Thyroid gland (tissue), 4 donors: ENCODE data around the gene RBM39. TPM values are rescaled to one million over a fixed set of nuclear protein-coding genes. Genes with fewer than 3 reads are reported as not detected.

ENCODE experiments used
- DNase-seq, 2 donors: peaks; one replicate each; pipeline ENCODE4 v3.0.0-alpha.2; 2019
- H3K27ac ChIP-seq, 3 donors: fragments of 200-600 bp; sonication (generic); 1 replicate in 2 of 3; 2 replicates in 1 of 3; pipeline ENCODE4 v1.5.1; 2016 to 2019; ENCODE audit warnings: mild to moderate bottlenecking in 1 of 3, moderate library complexity in 1 of 3
- H3K27me3 ChIP-seq: fragments of 200-600 bp; sonication (generic); one replicate; pipeline ENCODE4 v1.5.1; 2019
- H3K36me3 ChIP-seq, 2 donors: fragments of 200-600 bp; sonication (generic); one replicate each; pipeline ENCODE4 v1.5.1; 2016 to 2019
- H3K4me1 ChIP-seq, 2 donors: fragments of 200-600 bp; sonication (generic); one replicate each; pipeline ENCODE4 v1.5.1; 2017 to 2019
- H3K4me3 ChIP-seq, 3 donors: fragments of 200-600 bp; sonication (generic); replicated peaks in 1 of 3; 1 replicate in 2 of 3; 2 replicates in 1 of 3; pipeline ENCODE4 v1.5.1; 2016; ENCODE audit warnings: mild to moderate bottlenecking in 1 of 3
- H3K9me3 ChIP-seq: fragments of 200-600 bp; sonication (generic); one replicate; pipeline ENCODE4 v1.5.1; 2017
- CTCF ChIP-seq, 6 experiments: fragments of 200-600 bp in 3 of 6; fragments of 450-650 bp in 3 of 6; sonication (generic) in 3 of 6; IDR thresholded peaks; one replicate each; pipeline ENCODE4 v1.5.1; 2016 to 2019; ENCODE audit warnings: antibody characterized with exemption in 6 of 6, mild to moderate bottlenecking in 2 of 6, inconsistent platforms in 1 of 6, moderate library complexity in 1 of 6
- POLR2A ChIP-seq, 2 donors: fragments of 450-650 bp; IDR thresholded peaks; one replicate each; pipeline ENCODE4 v1.6.1; 2017; ENCODE audit warnings: antibody characterized with exemption in 2 of 2, mild to moderate bottlenecking in 2 of 2, moderate library complexity in 1 of 2
- WGBS, 2 donors: methylation state at CpG; one replicate each; pipeline ENCODE4 v1.1.5; 2017; 5-methylcytosine and 5-hydroxymethylcytosine counted together
- intact Hi-C: fragments of 100-400 bp; cut with DNase I; formaldehyde crosslinking; loops from one replicate; pipeline ENCODE4 v1.15.1; 2023
- total RNA-seq, 4 donors: library from RNA; depleted of rRNA; stranded (reverse); fragments of >200 nt; gene quantifications; one replicate each; pipeline ENCODE4 v1.2.3, GENCODE V29; 2016

RBM39 gene
- total RNA-seq, 4 donors from 2014 or later, result 315 to 475 (median 368) TPM

DNA sequence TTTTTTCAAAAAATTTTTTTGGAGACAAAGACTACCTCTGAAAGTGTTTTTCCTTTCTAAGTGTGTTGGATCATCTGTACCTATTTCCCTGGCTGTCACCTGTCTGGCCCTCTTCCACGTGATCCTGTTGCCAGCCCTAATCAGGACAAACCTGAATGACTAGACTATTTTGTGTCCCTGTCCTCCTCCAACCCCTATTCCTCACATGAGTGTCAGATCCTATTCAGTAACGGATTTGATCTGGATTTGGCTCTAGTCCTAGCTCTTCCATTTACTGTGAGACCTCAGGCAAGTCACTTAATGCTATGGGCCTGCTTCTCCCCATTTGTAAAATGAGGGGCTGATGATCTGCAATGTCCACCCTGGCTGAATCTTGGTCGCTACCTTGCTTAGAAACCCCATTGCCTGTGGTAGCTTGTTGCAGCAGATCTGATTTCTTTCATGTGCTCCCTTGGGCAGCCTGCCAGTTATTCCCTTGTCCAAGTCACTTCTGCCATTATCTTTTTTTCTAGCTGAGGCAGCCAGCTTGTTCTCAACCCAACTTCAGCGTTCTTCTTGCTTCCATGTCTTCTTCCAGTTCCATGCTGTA, 34.5 kb upstream of the RBM39 start:
- no peaks in the 10 kb centered on the region for H3K9me3 ChIP-seq
- peak; percentile 57 to 61 for DNase-seq
- 61 to 71% methylated on average over 4 of the region's 4 CpGs for WGBS, 2 donors
- peaks cover 15 to 37% of the 10 kb centered on the region in 2 donors for H3K4me1 ChIP-seq
- TF ChIP-seq CTCF (IDR thresholded peaks at IDR 0.05) (no peak), POLR2A (IDR thresholded peaks at IDR 0.05) (no peak)
- intact Hi-C loops, result no loop called here
- no peaks in the 10 kb centered on the region for H3K27me3 ChIP-seq
- no peaks in the 10 kb centered on the region for H3K36me3 ChIP-seq
- no peak overlapping the region for H3K4me3 ChIP-seq
- H3K27ac ChIP-seq, result peak overlapping the region in 2 of 3 donors; percentile 12 to 40

DNA sequence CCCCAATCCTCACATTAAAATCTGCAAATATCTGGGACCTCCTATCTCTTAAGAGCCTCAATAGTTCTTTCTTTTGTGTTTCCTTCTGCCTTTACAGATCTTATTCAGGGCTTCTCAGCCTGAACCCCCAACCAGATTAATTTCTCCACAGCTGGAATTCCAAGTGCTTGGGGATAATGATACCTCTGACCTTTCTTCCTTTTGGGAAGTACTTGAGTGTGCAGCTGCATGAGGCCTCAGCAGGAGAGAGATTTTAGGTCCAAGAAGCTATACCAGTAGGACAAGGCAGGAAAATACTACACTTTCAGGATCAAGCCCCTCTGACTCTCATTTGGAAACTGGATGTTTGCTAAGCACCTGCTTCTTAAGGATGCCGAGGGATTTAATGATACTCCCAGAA, 32.3 kb upstream of the RBM39 start:
- peaks cover 22 to 55% of the 10 kb centered on the region in 2 donors for H3K4me1 ChIP-seq
- H3K9me3 ChIP-seq, result no peaks in the 10 kb centered on the region
- H3K36me3 ChIP-seq, result no peaks in the 10 kb centered on the region
- 74 to 80% methylated on average over 1 of the region's 1 CpG for WGBS, 2 donors
- no peaks in the 10 kb centered on the region for H3K27me3 ChIP-seq
- intact Hi-C loops, result no loop called here
- DNase-seq, result no peak
- H3K4me3 ChIP-seq, result no peak overlapping the region
- TF ChIP-seq POLR2A (IDR thresholded peaks at IDR 0.05) (no peak), CTCF (IDR thresholded peaks at IDR 0.05) (no peak)
- H3K27ac ChIP-seq, result no peak overlapping the region

DNA sequence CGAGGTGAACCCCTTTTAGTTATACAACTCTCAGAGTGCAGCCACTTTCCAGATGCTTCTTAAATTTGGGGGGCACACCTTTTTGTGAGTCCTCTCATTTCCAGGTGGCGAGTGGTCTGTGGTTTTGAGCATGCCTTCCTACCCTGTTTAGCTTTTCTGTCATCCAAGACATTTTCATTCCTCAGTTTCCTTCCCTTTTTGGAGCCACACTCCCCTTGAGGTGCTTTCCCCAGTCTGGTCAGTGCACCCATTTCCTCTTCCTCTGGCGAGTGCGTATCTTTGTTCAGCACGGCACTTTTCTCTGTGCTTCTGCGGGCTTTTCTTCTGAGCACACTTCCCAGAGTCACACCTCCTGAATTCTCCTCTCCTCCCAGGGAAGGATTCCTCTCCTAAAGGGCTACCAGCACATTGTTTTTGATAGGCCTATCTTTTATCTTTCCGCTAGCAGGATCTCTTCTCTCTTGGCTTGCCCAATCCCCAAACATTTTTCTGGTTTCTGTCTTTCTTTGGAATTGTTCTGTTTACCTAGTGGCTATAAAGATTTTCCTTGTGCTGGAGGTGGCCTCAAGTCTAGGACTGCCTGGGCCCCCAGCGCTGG, 31.2 kb upstream of the RBM39 start:
- H3K4me1 ChIP-seq, result peaks cover 31 to 65% of the 10 kb centered on the region in 2 donors
- DNase-seq, result no peak

DNA sequence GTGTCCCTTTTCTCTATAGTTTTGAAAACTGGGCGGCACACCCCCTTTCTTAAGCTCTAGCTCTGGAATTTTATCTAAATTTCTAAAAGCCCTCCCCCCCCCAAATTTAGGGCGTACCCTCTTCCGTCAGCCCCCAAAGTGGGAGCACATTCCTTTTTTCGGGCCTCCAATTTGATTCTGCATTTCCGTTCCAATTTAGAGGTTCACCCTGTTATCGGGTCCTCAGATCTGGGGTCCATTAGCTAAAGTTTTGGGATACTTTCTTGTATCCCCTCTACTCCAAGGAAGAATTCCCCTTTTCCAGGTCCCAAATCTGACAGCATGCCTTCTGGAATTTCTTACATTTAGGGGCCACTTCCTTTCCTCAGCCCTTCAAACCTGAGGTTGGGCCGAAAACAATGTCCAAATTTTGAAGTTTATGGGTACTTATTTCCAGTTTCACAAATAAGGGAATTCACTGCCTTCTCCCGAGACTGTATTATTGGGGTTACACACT, 30.6 kb upstream of the RBM39 start:
- Histone ChIP-seq H3K27me3 (no peaks in the 10 kb centered on the region), H3K36me3 (no peaks in the 10 kb centered on the region), H3K9me3 (no peaks in the 10 kb centered on the region), H3K4me1 (peaks cover 31 to 70% of the 10 kb centered on the region in 2 donors), H3K27ac (peak overlapping the region; percentile 66 to 89 (median 85)), H3K4me3 (peak overlapping the region in 2 of 3 donors; percentile 22 to 60)
- TF ChIP-seq CTCF (IDR thresholded peaks at IDR 0.05) (no peak), POLR2A (IDR thresholded peaks at IDR 0.05) (no peak)
- 15 to 18% methylated on average over 8 of the region's 8 CpGs for WGBS, 2 donors
- intact Hi-C loops, result no loop called here
- DNase-seq, result no peak

More for the DNA sequence above, 31.2 kb upstream of the RBM39 start:
- WGBS, 2 donors, result 54 to 58% methylated on average over 8 of the region's 8 CpGs
- intact Hi-C loops, result no loop called here
- peak overlapping the region in 2 of 3 donors; percentile 85 to 89 for H3K27ac ChIP-seq
- no peaks in the 10 kb centered on the region for H3K27me3 ChIP-seq
- no peak overlapping the region for H3K4me3 ChIP-seq
- H3K9me3 ChIP-seq, result no peaks in the 10 kb centered on the region
- no peaks in the 10 kb centered on the region for H3K36me3 ChIP-seq
- TF ChIP-seq CTCF (IDR thresholded peaks at IDR 0.05), result no peak
- TF ChIP-seq POLR2A (IDR thresholded peaks at IDR 0.05), result no peak
